ENCODE data around the gene NPSR1.

- TF ChIP-seq POLR2A (IDR thresholded peaks at IDR 0.05; ENCODE audit: low read depth, low read length) (no peak), POLR2AphosphoS5 (IDR thresholded peaks at IDR 0.05; ENCODE audit: low read depth, low read length) (no peak), TAF1 (IDR thresholded peaks at IDR 0.05; ENCODE audit: borderline replicate concordance, low read depth, low read length) (no peak)
Measured at GRCh38 chr7:34848670-34849069, 190.7 kb downstream of the NPSR1 start.
